Pancreas (tissue), 10 donors: ENCODE results near the gene MKLN1. TPM values are rescaled to one million over a fixed set of nuclear protein-coding genes. Genes with fewer than 3 reads are reported as not detected.

ENCODE experiments used
- ATAC-seq, 4 donors: fragments of 200-7000 bp; cut with Tn5 transposase; one replicate each; pipeline versions ENCODE4 v1.8.0 to v1.9.1; 2020; ENCODE audit warnings: mild to moderate bottlenecking in 4 of 4, moderate library complexity in 4 of 4
- DNase-seq, 6 donors: peaks; one replicate each; pipeline ENCODE4 v3.0.0-alpha.2; 2020
- FAIRE-seq: peaks from 2 replicates; lab custom pipeline; 2012; peaks lifted over from hg19 to GRCh38; lab: Jason Lieb, UNC
- H3K27ac ChIP-seq, 4 donors: fragments of 200-600 bp; sonication (generic); 1 replicate in 3 of 4; 2 replicates in 1 of 4; pipeline versions ENCODE4 v1.5.0 to v1.8.0; 2020
- H3K27me3 ChIP-seq, 4 donors: fragments of 200-600 bp; one replicate each; pipeline ENCODE4 v1.8.0; 2021
- H3K36me3 ChIP-seq, 3 donors: fragments of 200-600 bp; sonication (generic) in 1 of 3; one replicate each; pipeline versions ENCODE4 v1.5.0 to v1.8.0; 2020 to 2021
- H3K4me1 ChIP-seq, 3 donors: fragments of 200-600 bp; one replicate each; pipeline ENCODE4 v1.8.0; 2021
- H3K4me3 ChIP-seq, 4 donors: fragments of 200-600 bp; sonication (generic) in 2 of 4; one replicate each; pipeline versions ENCODE4 v1.5.0 to v1.8.0; 2020 to 2021
- H3K9me3 ChIP-seq, 4 donors: fragments of 200-600 bp; one replicate each; pipeline ENCODE4 v1.8.0; 2021
- CTCF ChIP-seq, 4 donors: fragments of 200-600 bp; sonication (generic) in 3 of 4; IDR thresholded peaks; one replicate each; pipeline versions ENCODE4 v1.5.0 to v1.8.0; 2021; ENCODE audit warnings: antibody characterized with exemption in 4 of 4
- WGBS, 2 donors: extraction: QIAGEN DNeasy Blood & Tissue Kit; methylation state at CpG; one replicate each; pipeline ENCODE4 v1.1.7; 2013; 5-methylcytosine and 5-hydroxymethylcytosine counted together
- intact Hi-C, 3 donors: fragments of 100-400 bp; cut with DNase I; formaldehyde crosslinking; loops; one replicate each; pipeline versions ENCODE4 v1.11.1 to v1.14.2; 2022
- polyA plus RNA-seq, 2 donors: library from polyadenylated mRNA; stranded (reverse); fragments of 200-250 nt; gene quantifications; one replicate each; pipeline ENCODE4 v1.2.3, GENCODE V29; 2013
- total RNA-seq, 6 donors: library from RNA; stranded (reverse); fragmentation: NEBNext Ultra II Directional in 4 of 6; extraction: Animal tissue kit (Norgen Biotek cat#: 25700) in 4 of 6; gene quantifications; one replicate each; pipeline versions ENCODE4 v1.2.1 to v1.2.4, GENCODE V29; 2021 to 2023
- donor health status: healthy with polysubstance abuse.
- donor health status: DM: no; HTN: no; CAD: no; lungs with moderate emphysema.
- donor health status: DM: no; HTN: no; CAD: no.
- donor health status: control.
- donor health status: control.
- donor health status: Bipolar disorder and iron deficiency.
- donor health status: DM: yes; HTN: yes; CAD: no.
- donor health status: DM: no; HTN: no; CAD: no.
- donor health status: DM: no; HTN: no; CAD: no.
- donor health status: DM: yes; HTN: yes; CAD: no.

MKLN1 gene
- total and polyA plus RNA-seq, 8 donors, result 7.0 to 30.2 (median 21.6) TPM

- WGBS, 2 donors, result 93 to 95% methylated on average over 2 of the region's 2 CpGs
- FAIRE-seq (no peak), ATAC-seq (no peak)
These were observed 56.0 kb downstream of the MKLN1 start for GRCh38 chr7:131383417-131384285.

GRCh38 chr7:131384286-131384635 is 56.6 kb downstream of the MKLN1 start:
- Histone ChIP-seq H3K4me3 (no peak overlapping the region), H3K4me1 (no peaks in the 10 kb centered on the region), H3K36me3 (no peaks in the 10 kb centered on the region), H3K27me3 (no peaks in the 10 kb centered on the region), H3K9me3 (no peaks in the 10 kb centered on the region), H3K27ac (no peak overlapping the region)
- TF ChIP-seq CTCF (IDR thresholded peaks at IDR 0.05), result no peak
- intact Hi-C loops, result no loop called here
- no peak for ATAC-seq
- DNase-seq, result no peak
- no peak for FAIRE-seq
- 93 to 94% methylated on average over 2 of the region's 2 CpGs for WGBS, 2 donors

More at GRCh38 chr7:131383417-131384285, 56.0 kb downstream of the MKLN1 start:
- Histone ChIP-seq H3K9me3 (no peaks in the 10 kb centered on the region), H3K27ac (no peak overlapping the region), H3K27me3 (no peaks in the 10 kb centered on the region), H3K36me3 (no peaks in the 10 kb centered on the region), H3K4me1 (no peaks in the 10 kb centered on the region), H3K4me3 (no peak overlapping the region)
- TF ChIP-seq CTCF (IDR thresholded peaks at IDR 0.05), result no peak
- intact Hi-C loops, result no loop called here
- DNase-seq, result no peak

- no peaks in the 10 kb centered on the region for H3K27me3 ChIP-seq
- no peak for ATAC-seq
- H3K9me3 ChIP-seq, result no peaks in the 10 kb centered on the region
- 77 to 80% methylated on average over 8 of the region's 8 CpGs for WGBS, 2 donors
- no peaks in the 10 kb centered on the region for H3K4me1 ChIP-seq
- FAIRE-seq, result no peak
- no peak for DNase-seq
- TF ChIP-seq CTCF (IDR thresholded peaks at IDR 0.05), result no peak
- H3K4me3 ChIP-seq, result no peak overlapping the region
- H3K36me3 ChIP-seq, result no peaks in the 10 kb centered on the region
- no peak overlapping the region for H3K27ac ChIP-seq
- intact Hi-C loops, result no loop called here
These were observed 57.4 kb downstream of the MKLN1 start for GRCh38 chr7:131385039-131385605.

GRCh38 chr7:131388126-131388525 is 60.5 kb downstream of the MKLN1 start:
- no peaks in the 10 kb centered on the region for H3K9me3 ChIP-seq
- no peak for ATAC-seq
- H3K36me3 ChIP-seq, result no peaks in the 10 kb centered on the region
- intact Hi-C loops, result no loop called here
- DNase-seq, result no peak
- no peak overlapping the region for H3K27ac ChIP-seq
- no peak for TF ChIP-seq CTCF (IDR thresholded peaks at IDR 0.05)
- H3K4me3 ChIP-seq, result no peak overlapping the region
- peaks cover 0 to 3% (median 0%) of the 10 kb centered on the region in 3 donors for H3K4me1 ChIP-seq
- no peak for FAIRE-seq
- H3K27me3 ChIP-seq, result no peaks in the 10 kb centered on the region
- 95 to 98% methylated on average over 1 of the region's 1 CpG for WGBS, 2 donors

- DNase-seq (no peak), FAIRE-seq (no peak), ATAC-seq (no peak)
- no peak overlapping the region for H3K4me3 ChIP-seq
- peaks cover 0 to 3% (median 0%) of the 10 kb centered on the region in 3 donors for H3K4me1 ChIP-seq
- no peaks in the 10 kb centered on the region for H3K27me3 ChIP-seq
- no peaks in the 10 kb centered on the region for H3K9me3 ChIP-seq
- no peak for TF ChIP-seq CTCF (IDR thresholded peaks at IDR 0.05)
- WGBS, 2 donors, result 99 to 100% methylated on average over 1 of the region's 1 CpG
- no peak overlapping the region for H3K27ac ChIP-seq
- intact Hi-C loops, result no loop called here
- no peaks in the 10 kb centered on the region for H3K36me3 ChIP-seq
These were observed 62.6 kb downstream of the MKLN1 start for GRCh38 chr7:131390275-131390674.
